AG20443 (cell line): ENCODE data around the gene SERPINA6.
"Not testable (repeated sequence)": the region's sequence is repeated elsewhere in the genome, so short reads cannot be mapped to it uniquely, and the experiment has no call there.

Experiments used
- DNase-seq: peaks from one replicate; pipeline ENCODE4 v3.0.0; 2012; ENCODE audit warnings: low spot score, mixed read lengths

SERPINA6 gene

GRCh38 chr14:94321421-94322271 lies 1.5 kb downstream of the SERPINA6 start:
- DNase-seq: no peak

DNA sequence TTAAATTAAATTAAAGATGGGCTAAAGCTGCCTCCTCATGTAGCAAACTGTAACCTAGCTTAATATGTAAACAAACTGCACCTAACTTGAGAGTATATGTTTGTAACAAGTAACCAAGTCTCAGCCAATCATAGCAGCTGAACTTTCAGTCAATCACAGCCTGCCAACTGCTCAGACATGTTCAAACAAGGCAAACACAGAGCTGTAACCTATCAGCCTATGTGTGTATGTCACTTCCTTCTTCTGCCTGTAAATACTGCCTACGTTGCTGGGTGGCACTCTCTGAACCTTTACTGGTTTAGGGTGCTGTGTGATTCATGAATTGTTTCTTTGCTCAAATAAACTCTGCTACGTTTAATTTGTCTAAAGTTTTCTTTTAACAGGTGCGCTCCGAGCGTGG lies 2.9 kb downstream of the SERPINA6 start:
- no peak for DNase-seq

GRCh38 chr14:94317259-94317658 lies 5.9 kb downstream of the SERPINA6 start:
- no peak for DNase-seq

- no peak for DNase-seq
These were observed 6.4 kb downstream of the SERPINA6 start for GRCh38 chr14:94316692-94317091.

GRCh38 chr14:94314890-94315289 lies 8.2 kb downstream of the SERPINA6 start:
- DNase-seq: no peak

- DNase-seq: no peak
These were observed 9.0 kb downstream of the SERPINA6 start for GRCh38 chr14:94313991-94314655.

- peak; percentile 2 for DNase-seq
These were observed 10.5 kb downstream of the SERPINA6 start for GRCh38 chr14:94312481-94313246.

DNA sequence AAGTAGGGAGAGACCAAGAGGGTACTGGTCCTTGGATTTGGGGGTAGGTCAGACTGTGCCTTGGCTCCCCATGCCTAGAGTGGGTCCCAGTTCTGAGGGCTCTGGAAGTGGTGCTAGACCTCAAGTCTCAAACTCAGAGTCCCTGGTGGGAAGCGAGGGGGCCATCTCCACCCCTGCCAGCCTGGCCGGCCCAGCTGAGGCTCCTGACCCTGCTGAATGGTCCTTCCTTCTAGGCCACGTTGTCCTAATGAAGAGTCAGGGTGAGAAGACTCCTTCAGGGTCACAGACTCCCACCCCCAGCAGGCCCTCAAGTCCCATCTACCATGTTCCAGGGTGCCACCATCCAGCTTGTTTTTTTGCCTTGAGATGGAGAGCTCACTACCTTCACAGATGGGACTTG lies 12.9 kb downstream of the SERPINA6 start:
- DNase-seq: peak; percentile 0

DNA sequence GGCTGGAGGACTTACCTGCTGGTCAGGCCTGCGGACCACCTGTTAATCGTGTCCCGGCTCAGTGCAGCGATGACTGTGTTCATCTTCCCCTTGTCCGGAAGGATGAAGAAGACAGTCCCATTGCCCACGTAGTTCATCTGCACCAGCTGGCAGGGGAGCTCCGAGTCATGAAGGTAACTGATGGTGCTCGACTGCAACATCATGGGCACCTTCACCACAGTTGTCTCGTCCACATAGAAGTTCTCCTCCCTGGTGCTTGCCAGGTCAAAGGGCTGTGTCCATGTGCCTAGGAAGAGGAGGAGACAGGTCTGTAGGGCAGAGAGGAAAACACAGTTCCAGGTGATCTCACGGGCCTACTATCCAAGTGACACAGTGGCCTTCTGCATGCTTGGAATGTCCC lies 13.4 kb downstream of the SERPINA6 start:
- DNase-seq: peak; percentile 2

GRCh38 chr14:94307410-94307992 lies 15.6 kb downstream of the SERPINA6 start:
- DNase-seq: no peak

- DNase-seq: no peak
These were observed 16.8 kb downstream of the SERPINA6 start for GRCh38 chr14:94306047-94306978.

DNA sequence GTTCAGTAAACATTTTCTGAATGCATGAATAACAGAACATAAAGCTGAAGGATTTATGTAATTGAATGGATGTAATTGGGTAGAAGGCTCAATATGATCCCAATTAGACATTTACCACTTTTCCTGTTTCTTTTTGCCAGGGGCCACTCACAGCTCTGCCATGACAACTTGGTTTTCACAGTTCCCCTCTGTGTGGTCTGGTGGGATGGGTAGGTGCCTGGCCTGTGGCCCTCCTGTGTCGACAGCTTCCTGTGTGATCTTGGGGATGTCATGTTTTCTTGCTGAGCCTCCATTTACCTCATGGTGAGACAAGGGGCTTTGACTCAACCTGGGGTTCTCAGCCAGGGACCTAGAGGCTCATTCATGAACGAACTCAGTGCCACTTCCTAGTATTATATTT lies 17.5 kb downstream of the SERPINA6 start:
- no peak for DNase-seq

DNA sequence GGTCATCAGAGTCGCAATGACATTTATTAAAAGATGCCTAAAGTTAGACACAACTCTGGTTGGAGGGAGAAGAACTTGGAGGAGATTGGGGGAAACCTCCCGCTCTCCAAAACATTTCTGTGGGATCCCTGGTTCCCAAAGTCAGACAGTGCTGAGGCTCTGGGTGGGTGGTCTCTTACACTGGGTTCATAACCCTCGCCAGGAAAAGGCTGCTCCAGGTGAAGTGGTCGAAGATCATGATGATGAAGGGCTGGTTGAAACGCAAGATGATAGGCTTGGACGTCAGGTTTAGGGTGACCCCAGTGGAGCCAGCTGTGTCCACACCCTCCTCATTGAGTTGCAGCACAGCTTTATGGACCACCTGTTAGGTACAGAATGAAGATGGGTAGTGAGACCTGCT lies 18.9 kb downstream of the SERPINA6 start:
- DNase-seq: no peak

GRCh38 chr14:94303111-94303510 lies 20.0 kb downstream of the SERPINA6 start:
- DNase-seq: no peak

- DNase-seq: no peak
These were observed 25.0 kb downstream of the SERPINA6 start for GRCh38 chr14:94298130-94298529.

DNA sequence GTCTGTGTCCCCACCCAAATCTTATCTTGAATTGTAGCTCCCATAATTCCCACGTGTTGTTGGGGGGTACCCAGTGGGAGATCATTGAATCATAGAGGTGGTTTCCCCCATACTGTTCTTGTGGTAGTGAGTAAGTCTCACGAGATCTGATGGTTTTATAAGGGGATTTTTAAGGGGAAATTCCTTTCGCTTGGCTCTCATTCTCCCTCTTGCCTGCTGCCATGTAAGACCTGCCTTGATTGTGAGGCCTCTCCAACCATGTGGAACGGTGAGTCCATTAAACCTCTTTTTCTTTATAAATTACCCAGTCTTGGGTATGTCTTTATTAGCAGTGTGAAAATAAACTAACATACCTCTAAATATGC lies 27.0 kb downstream of the SERPINA6 start:
- not testable (repeated sequence) for DNase-seq

GRCh38 chr14:94295360-94296180 lies 27.6 kb downstream of the SERPINA6 start:
- no peak for DNase-seq

- DNase-seq: no peak
These were observed 29.6 kb downstream of the SERPINA6 start for GRCh38 chr14:94293578-94293924.

DNA sequence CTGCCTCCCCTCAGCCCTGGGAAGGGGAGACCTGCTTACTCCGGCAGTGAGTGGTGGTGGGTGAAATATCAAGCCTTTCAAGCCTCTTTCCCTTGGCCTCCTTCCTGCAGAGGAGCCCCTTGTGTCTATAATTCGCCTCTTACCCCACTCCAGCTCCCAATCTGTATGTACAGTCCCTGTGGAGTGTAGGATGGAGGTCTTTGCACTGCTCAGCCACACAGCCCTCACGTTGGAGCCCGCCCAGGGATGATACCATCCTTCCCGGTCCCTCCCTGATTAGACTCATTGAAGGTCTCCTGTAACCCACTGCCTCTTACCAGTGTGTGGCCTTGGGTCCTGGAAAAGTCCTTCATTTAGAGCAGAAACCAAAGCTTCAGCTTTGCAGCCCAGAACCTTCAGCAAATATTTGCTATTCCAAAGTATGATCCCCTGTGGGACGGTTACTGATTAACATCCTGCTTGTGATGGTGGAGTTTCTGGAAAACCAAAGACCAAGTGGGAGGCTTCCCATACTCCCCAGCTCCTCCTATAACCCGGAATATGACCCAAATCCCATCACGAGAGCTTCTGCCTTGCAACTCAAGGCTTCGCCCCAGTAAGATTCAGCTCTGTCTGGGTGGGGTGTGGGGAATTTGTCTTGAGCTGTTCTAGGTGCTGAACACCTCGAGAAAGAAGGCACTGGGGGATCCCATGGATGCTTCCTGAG lies 30.1 kb downstream of the SERPINA6 start, which contains the start of gene SERPINA10:
Gene SERPINA10 (minus strand): TSS at position 397 of the 706 bp plus-strand sequence. CDS start 2,675 bp downstream, outside the sequence.
- no peak for DNase-seq

- no peak for DNase-seq
These were observed 30.6 kb downstream of the SERPINA6 start for GRCh38 chr14:94292526-94292871.
